AG04449 (cell line): ENCODE results near the gene KLHL17.

Experiments
- CTCF ChIA-PET: fragments of 350-600 bp; formaldehyde crosslinking; extraction: SDS; loops from one replicate; lab custom pipeline; 2021; ENCODE audit warnings: antibody characterized with exemption; lab: Yijun Ruan, JAX
- POLR2A ChIA-PET: fragments of 400-600, 350-600 bp; formaldehyde crosslinking; extraction: SDS; loops from one replicate; lab custom pipeline; 2020; ENCODE audit warnings: antibody characterized with exemption, inconsistent platforms; lab: Yijun Ruan, JAX
- DNase-seq: peaks from one replicate; pipeline ENCODE4 v3.0.0-alpha.2; 2010; ENCODE audit warnings: low read depth, low spot score
- H3K4me3 ChIP-seq: 2 replicates; pipeline ENCODE4 v1.5.1; 2011; ENCODE audit warnings: low read depth, mild to moderate bottlenecking, control low read depth, low read length
- CTCF ChIP-seq: IDR thresholded peaks from one replicate; pipeline ENCODE4 v1.5.1; 2011; ENCODE audit warnings: mild to moderate bottlenecking, moderate library complexity, low read length, control low read depth, inconsistent platforms; ENCODE audit not compliant: insufficient read depth; ENCODE audit errors: missing control alignments

Gene KLHL17

GRCh38 chr1:969260-969855 lies 9.0 kb downstream of the KLHL17 start:
- POLR2A ChIA-PET, result no interaction called here
- no peak for DNase-seq
- CTCF ChIA-PET, result interaction anchor here (1.8 kb wide), 1 partner anchor 15 kb away, joined by 9 read pairs; no protein-coding TSS in a partner anchor

GRCh38 chr1:970242-970972 lies 10.0 kb downstream of the KLHL17 start:
- DNase-seq, result no peak
- CTCF ChIA-PET, result interaction anchor here (0.9 to 3.4 kb wide), 2 partner anchors 8 to 13 kb away, joined by 3 to 27 read pairs; partner anchors contain the start of gene PERM1
- POLR2A ChIA-PET, result no interaction called here
- TF ChIP-seq CTCF, result no peak
- no peak overlapping the region for H3K4me3 ChIP-seq

More at GRCh38 chr1:969260-969855, 9.0 kb downstream of the KLHL17 start:
- TF ChIP-seq CTCF, result no peak
- no peak overlapping the region for H3K4me3 ChIP-seq

DNA sequence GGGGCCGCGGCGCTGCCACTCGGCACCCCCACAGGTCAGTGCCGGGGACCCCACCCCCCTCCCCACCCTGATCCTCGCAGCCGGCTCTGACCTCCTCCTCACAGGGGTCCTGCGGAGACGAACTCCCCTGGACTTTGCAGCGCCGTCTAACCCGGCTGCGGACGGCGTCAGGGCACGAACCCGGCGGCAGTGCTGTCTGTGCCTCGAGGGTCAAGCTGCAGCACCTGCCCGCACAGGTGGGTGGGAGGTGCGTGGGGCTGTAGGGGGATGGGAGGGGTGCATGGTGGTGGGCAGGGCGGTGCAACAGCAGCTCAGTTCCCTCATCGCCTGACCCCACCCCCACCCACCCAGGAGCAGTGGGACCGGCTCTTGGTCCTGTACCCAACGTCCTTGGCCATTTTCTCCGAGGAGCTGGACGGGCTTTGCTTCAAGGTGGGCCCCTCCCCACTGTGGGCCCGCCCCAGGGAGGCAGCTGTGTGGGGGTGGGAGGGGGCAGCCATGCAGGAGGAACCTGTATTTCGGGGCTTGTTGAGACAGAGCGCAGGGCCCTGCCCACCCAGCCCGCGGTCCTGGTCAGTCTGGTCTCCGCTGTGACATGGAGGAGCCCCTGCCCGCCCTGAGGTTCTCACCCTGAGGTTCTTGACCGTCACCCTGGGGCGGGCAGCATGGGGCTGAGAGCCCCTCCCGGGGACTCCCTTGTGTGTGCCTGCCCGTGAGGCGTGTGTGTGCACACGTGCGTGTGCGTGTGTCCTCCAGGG lies 10.8 kb downstream of the KLHL17 start:
- TF ChIP-seq CTCF, result no peak
- ChIA-PET CTCF (interaction anchor here (0.9 to 3.4 kb wide), 2 partner anchors 9 to 12 kb away, joined by 3 to 27 read pairs; partner anchors contain the start of gene PERM1), POLR2A (no interaction called here)

GRCh38 chr1:971751-972506 lies 11.5 kb downstream of the KLHL17 start:
- TF ChIP-seq CTCF, result no peak
- POLR2A ChIA-PET, result no interaction called here
- CTCF ChIA-PET, result interaction anchor here (0.9 to 3.4 kb wide), 2 partner anchors 11 to 14 kb away, joined by 3 to 27 read pairs; partner anchors contain the start of gene PERM1
- no peak overlapping the region for H3K4me3 ChIP-seq
- DNase-seq, result no peak

More for the DNA sequence above, 10.8 kb downstream of the KLHL17 start:
- no peak for DNase-seq
- H3K4me3 ChIP-seq, result no peak overlapping the region

GRCh38 chr1:972726-973458 lies 12.5 kb downstream of the KLHL17 start:
- DNase-seq, result no peak
- TF ChIP-seq CTCF, result no peak
- no peak overlapping the region for H3K4me3 ChIP-seq
- CTCF ChIA-PET, result interaction anchor here (0.9 to 3.4 kb wide), 2 partner anchors 10 to 13 kb away, joined by 3 to 27 read pairs; partner anchors contain the start of gene PERM1
- POLR2A ChIA-PET, result no interaction called here
